HL-60 (cell line): ENCODE data around the gene MMRN1.

Experiments
- DNase-seq, 2 experiments: peaks; one replicate each; pipeline ENCODE4 v3.0.0-alpha.2; 2010 to 2020; ENCODE audit warnings: low read depth in 1 of 2, low spot score in 1 of 2
- H3K27ac ChIP-seq: fragments of 250-450 bp; sonication (Bioruptor Pico); replicated peaks from 2 replicates; pipeline ENCODE4 v1.5.1; 2020; ENCODE audit warnings: mild to moderate bottlenecking, moderate library complexity
- H3K27me3 ChIP-seq: fragments of 250-450 bp; sonication (Bioruptor Pico); 2 replicates; pipeline ENCODE4 v1.5.1; 2021; ENCODE audit warnings: mild to moderate bottlenecking, moderate library complexity; ENCODE audit not compliant: insufficient read depth, poor library complexity, severe bottlenecking
- H3K4me3 ChIP-seq: replicated peaks from 2 replicates; pipeline ENCODE4 v1.5.1; 2011; ENCODE audit warnings: mild to moderate bottlenecking, control low read depth, low read length; ENCODE audit not compliant: insufficient read depth
- GABPA ChIP-seq: IDR thresholded peaks from 2 replicates; pipeline ENCODE4 v1.6.1; 2012; ENCODE audit warnings: low read depth
- POLR2AphosphoS5 ChIP-seq: IDR thresholded peaks from 2 replicates; pipeline ENCODE4 v1.6.1; 2012; ENCODE audit warnings: low read depth
- SPI1 ChIP-seq: IDR thresholded peaks from 2 replicates; pipeline ENCODE4 v1.6.1; 2012; ENCODE audit warnings: low read depth, mild to moderate bottlenecking, borderline replicate concordance
- TF ChIP-seq, protein P1 (sequence below): IDR thresholded peaks from 2 replicates; pipeline ENCODE4 v1.6.1; 2012; ENCODE audit warnings: low read depth; ENCODE audit not compliant: insufficient replicate concordance
- TF ChIP-seq, protein P2 (sequence below): IDR thresholded peaks from one replicate; pipeline ENCODE4 v1.5.1; 2011; ENCODE audit warnings: low read length, control low read depth, inconsistent platforms; ENCODE audit not compliant: insufficient read depth

The MMRN1 gene

DNA sequence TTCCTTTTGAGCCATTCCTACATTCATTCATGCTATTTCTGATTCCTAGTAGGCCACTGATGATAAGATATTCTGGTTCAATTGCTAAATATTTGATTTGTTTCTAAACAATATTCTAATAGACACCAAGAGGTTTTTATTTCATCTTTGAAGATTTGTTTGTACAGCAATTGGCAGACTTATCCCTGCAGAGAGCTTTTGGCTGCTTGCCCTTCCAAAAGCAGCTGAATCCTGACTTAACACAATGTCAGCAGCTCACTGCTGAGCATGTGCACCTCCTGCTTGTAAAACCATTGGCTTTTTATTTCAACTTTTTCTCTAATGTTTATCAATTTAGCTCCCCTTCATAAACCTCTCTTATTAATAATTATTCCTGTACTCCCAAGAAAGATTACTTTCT lies 45.3 kb downstream of the MMRN1 start:
- TF ChIP-seq SPI1 (no peak), POLR2AphosphoS5 (no peak), GABPA (no peak)
- TF ChIP-seq, protein P1, sequence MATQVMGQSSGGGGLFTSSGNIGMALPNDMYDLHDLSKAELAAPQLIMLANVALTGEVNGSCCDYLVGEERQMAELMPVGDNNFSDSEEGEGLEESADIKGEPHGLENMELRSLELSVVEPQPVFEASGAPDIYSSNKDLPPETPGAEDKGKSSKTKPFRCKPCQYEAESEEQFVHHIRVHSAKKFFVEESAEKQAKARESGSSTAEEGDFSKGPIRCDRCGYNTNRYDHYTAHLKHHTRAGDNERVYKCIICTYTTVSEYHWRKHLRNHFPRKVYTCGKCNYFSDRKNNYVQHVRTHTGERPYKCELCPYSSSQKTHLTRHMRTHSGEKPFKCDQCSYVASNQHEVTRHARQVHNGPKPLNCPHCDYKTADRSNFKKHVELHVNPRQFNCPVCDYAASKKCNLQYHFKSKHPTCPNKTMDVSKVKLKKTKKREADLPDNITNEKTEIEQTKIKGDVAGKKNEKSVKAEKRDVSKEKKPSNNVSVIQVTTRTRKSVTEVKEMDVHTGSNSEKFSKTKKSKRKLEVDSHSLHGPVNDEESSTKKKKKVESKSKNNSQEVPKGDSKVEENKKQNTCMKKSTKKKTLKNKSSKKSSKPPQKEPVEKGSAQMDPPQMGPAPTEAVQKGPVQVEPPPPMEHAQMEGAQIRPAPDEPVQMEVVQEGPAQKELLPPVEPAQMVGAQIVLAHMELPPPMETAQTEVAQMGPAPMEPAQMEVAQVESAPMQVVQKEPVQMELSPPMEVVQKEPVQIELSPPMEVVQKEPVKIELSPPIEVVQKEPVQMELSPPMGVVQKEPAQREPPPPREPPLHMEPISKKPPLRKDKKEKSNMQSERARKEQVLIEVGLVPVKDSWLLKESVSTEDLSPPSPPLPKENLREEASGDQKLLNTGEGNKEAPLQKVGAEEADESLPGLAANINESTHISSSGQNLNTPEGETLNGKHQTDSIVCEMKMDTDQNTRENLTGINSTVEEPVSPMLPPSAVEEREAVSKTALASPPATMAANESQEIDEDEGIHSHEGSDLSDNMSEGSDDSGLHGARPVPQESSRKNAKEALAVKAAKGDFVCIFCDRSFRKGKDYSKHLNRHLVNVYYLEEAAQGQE: no peak
- TF ChIP-seq, protein P2, sequence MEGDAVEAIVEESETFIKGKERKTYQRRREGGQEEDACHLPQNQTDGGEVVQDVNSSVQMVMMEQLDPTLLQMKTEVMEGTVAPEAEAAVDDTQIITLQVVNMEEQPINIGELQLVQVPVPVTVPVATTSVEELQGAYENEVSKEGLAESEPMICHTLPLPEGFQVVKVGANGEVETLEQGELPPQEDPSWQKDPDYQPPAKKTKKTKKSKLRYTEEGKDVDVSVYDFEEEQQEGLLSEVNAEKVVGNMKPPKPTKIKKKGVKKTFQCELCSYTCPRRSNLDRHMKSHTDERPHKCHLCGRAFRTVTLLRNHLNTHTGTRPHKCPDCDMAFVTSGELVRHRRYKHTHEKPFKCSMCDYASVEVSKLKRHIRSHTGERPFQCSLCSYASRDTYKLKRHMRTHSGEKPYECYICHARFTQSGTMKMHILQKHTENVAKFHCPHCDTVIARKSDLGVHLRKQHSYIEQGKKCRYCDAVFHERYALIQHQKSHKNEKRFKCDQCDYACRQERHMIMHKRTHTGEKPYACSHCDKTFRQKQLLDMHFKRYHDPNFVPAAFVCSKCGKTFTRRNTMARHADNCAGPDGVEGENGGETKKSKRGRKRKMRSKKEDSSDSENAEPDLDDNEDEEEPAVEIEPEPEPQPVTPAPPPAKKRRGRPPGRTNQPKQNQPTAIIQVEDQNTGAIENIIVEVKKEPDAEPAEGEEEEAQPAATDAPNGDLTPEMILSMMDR: no peak
- no peak overlapping the region for H3K4me3 ChIP-seq
- no peak overlapping the region for H3K27ac ChIP-seq
- no peak for DNase-seq
- no peaks in the 10 kb centered on the region for H3K27me3 ChIP-seq

- no peak for DNase-seq
- no peak for TF ChIP-seq SPI1
- TF ChIP-seq, protein P2: no peak
- no peak for TF ChIP-seq GABPA
- TF ChIP-seq, protein P1: no peak
- no peak overlapping the region for H3K27ac ChIP-seq
- no peak overlapping the region for H3K4me3 ChIP-seq
- H3K27me3 ChIP-seq: no peaks in the 10 kb centered on the region
These were observed 48.2 kb downstream of the MMRN1 start for GRCh38 chr4:89942811-89943210.

GRCh38 chr4:89949782-89950387 lies 55.2 kb downstream of the MMRN1 start:
- H3K27me3 ChIP-seq: no peaks in the 10 kb centered on the region
- DNase-seq: no peak
- H3K4me3 ChIP-seq: no peak overlapping the region
- H3K27ac ChIP-seq: no peak overlapping the region
- TF ChIP-seq GABPA (no peak), POLR2AphosphoS5 (no peak), SPI1 (no peak)
- TF ChIP-seq, protein P2: no peak
- TF ChIP-seq, protein P1: no peak
